ENCODE results near the gene ZNF385B. TPM values are rescaled to one million over a fixed set of nuclear protein-coding genes. Genes with fewer than 3 reads are reported as not detected.
"Not testable (repeated sequence)": the region's sequence is repeated elsewhere in the genome, so short reads cannot be mapped to it uniquely, and the experiment has no call there.

ZNF385B gene
- not detected in 2 replicates for total RNA-seq (2014; rRNA removed; shearing (Covaris generic); ENCODE audit: low replicate concordance)

GRCh38 chr2:179861416-179862067 lies at the start of gene ZNF385B:
TSS of gene ZNF385B (minus strand) at chr2:179861612.
- in situ Hi-C loops (cut with HindIII; ENCODE audit: low pct_unique_long_range_greater_than_20kb, low sequenced_read_pairs), result no loop called here
- peak; percentile 20 for DNase-seq (ENCODE audit: low read depth)

- no peak for DNase-seq (ENCODE audit: low read depth)
- in situ Hi-C loops (cut with HindIII; ENCODE audit: low pct_unique_long_range_greater_than_20kb, low sequenced_read_pairs), result no loop called here
Observed at GRCh38 chr2:179910735-179911113, 49.3 kb upstream of the ZNF385B start.

- in situ Hi-C loops (cut with HindIII; ENCODE audit: low pct_unique_long_range_greater_than_20kb, low sequenced_read_pairs), result no loop called here
- DNase-seq (ENCODE audit: low read depth), result no peak
Observed at GRCh38 chr2:179909845-179910734, 48.7 kb upstream of the ZNF385B start.

GRCh38 chr2:179900655-179901054 lies 39.2 kb upstream of the ZNF385B start:
- in situ Hi-C loops (cut with HindIII; ENCODE audit: low pct_unique_long_range_greater_than_20kb, low sequenced_read_pairs), result no loop called here
- no peak for DNase-seq (ENCODE audit: low read depth)

GRCh38 chr2:179899666-179900065 lies 38.3 kb upstream of the ZNF385B start:
- no peak for DNase-seq (ENCODE audit: low read depth)
- in situ Hi-C loops (cut with HindIII; ENCODE audit: low pct_unique_long_range_greater_than_20kb, low sequenced_read_pairs), result no loop called here

GRCh38 chr2:179898873-179899272 lies 37.5 kb upstream of the ZNF385B start:
- in situ Hi-C loops (cut with HindIII; ENCODE audit: low pct_unique_long_range_greater_than_20kb, low sequenced_read_pairs), result no loop called here
- peak; percentile 13 for DNase-seq (ENCODE audit: low read depth)

- in situ Hi-C loops (cut with HindIII; ENCODE audit: low pct_unique_long_range_greater_than_20kb, low sequenced_read_pairs), result no loop called here
- no peak for DNase-seq (ENCODE audit: low read depth)
Observed at GRCh38 chr2:179893616-179894015, 32.2 kb upstream of the ZNF385B start.

- no peak for DNase-seq (ENCODE audit: low read depth)
- in situ Hi-C loops (cut with HindIII; ENCODE audit: low pct_unique_long_range_greater_than_20kb, low sequenced_read_pairs), result no loop called here
Observed at GRCh38 chr2:179891237-179891636, 29.8 kb upstream of the ZNF385B start.

GRCh38 chr2:179890666-179891065 lies 29.3 kb upstream of the ZNF385B start:
- in situ Hi-C loops (cut with HindIII; ENCODE audit: low pct_unique_long_range_greater_than_20kb, low sequenced_read_pairs), result no loop called here
- DNase-seq (ENCODE audit: low read depth), result no peak

GRCh38 chr2:179888642-179889041 lies 27.2 kb upstream of the ZNF385B start:
- DNase-seq (ENCODE audit: low read depth); in situ Hi-C loops (cut with HindIII; ENCODE audit: low pct_unique_long_range_greater_than_20kb, low sequenced_read_pairs): not testable (repeated sequence)

GRCh38 chr2:179884193-179884592 lies 22.8 kb upstream of the ZNF385B start:
- no peak for DNase-seq (ENCODE audit: low read depth)
- in situ Hi-C loops (cut with HindIII; ENCODE audit: low pct_unique_long_range_greater_than_20kb, low sequenced_read_pairs), result no loop called here

- in situ Hi-C loops (cut with HindIII; ENCODE audit: low pct_unique_long_range_greater_than_20kb, low sequenced_read_pairs), result no loop called here
- DNase-seq (ENCODE audit: low read depth), result no peak
Observed at GRCh38 chr2:179882851-179883806, 21.7 kb upstream of the ZNF385B start.

- in situ Hi-C loops (cut with HindIII; ENCODE audit: low pct_unique_long_range_greater_than_20kb, low sequenced_read_pairs), result no loop called here
Observed at GRCh38 chr2:179877601-179878364, 16.4 kb upstream of the ZNF385B start.

GRCh38 chr2:179876266-179876665 lies 14.9 kb upstream of the ZNF385B start:
- in situ Hi-C loops (cut with HindIII; ENCODE audit: low pct_unique_long_range_greater_than_20kb, low sequenced_read_pairs), result no loop called here
- DNase-seq (ENCODE audit: low read depth), result no peak

More at GRCh38 chr2:179877601-179878364, 16.4 kb upstream of the ZNF385B start:
- no peak for DNase-seq (ENCODE audit: low read depth)

- DNase-seq (ENCODE audit: low read depth), result no peak
- in situ Hi-C loops (cut with HindIII; ENCODE audit: low pct_unique_long_range_greater_than_20kb, low sequenced_read_pairs), result no loop called here
Observed at GRCh38 chr2:179875864-179876263, 14.5 kb upstream of the ZNF385B start.

GRCh38 chr2:179862898-179863458 lies 1.6 kb upstream of the ZNF385B start:
- no peak for DNase-seq (ENCODE audit: low read depth)
- in situ Hi-C loops (cut with HindIII; ENCODE audit: low pct_unique_long_range_greater_than_20kb, low sequenced_read_pairs), result no loop called here

- peak; percentile 7 for DNase-seq (ENCODE audit: low read depth)
- in situ Hi-C loops (cut with HindIII; ENCODE audit: low pct_unique_long_range_greater_than_20kb, low sequenced_read_pairs), result no loop called here
Observed at GRCh38 chr2:179861027-179861415, 391 bp downstream of the ZNF385B start.
